Stimulated activated CD4-positive, alpha-beta T cell treated with anti-CD3 and anti-CD28 coated beads, Interleukin-2, amount 100 ng/mL, for 4 hours (primary cell): ENCODE measurements around the gene CDK5R1.
"Not testable (repeated sequence)": the region's sequence is repeated elsewhere in the genome, so short reads cannot be mapped to it uniquely, and the experiment has no call there.

Experiments used
- DNase-seq: peaks from one replicate; pipeline ENCODE4 v3.0.0-alpha.2; 2020; ENCODE audit warnings: low read depth

The CDK5R1 gene

GRCh38 chr17:32486701-32487472 lies at the start of gene CDK5R1:
Gene CDK5R1, plus strand, starts transcription at chr17:32486993. Its CDS starts 628 bp downstream, at chr17:32487621.
- DNase-seq, result peak; percentile 44

- no peak for DNase-seq
These were observed 46.1 kb upstream of the CDK5R1 start for GRCh38 chr17:32440722-32441121.

GRCh38 chr17:32441886-32442285 lies 44.9 kb upstream of the CDK5R1 start:
- DNase-seq, result no peak

DNA sequence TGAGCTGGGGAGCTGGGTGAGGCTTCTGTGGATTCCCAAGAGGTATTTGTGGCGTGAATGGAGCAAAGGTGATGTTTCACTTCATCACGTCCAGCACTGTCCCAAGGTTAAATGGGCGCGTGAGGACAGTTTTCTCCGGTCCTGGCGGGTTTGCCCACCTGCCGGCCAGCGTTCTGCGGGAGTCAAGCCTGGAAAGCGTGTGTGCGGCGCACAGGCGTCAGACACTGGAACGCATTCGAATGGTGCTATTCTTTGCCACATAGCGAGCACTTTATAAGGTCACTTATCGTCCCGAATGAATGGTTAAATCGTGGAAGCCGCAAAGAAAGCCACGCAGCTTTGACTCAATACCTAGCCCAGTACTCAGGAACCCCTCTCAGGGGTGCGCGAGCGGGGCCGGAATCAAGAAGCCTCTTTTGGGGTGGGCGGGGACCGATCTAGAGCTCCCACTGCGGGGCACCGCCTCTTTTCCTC lies 42.9 kb upstream of the CDK5R1 start:
- no peak for DNase-seq

DNA sequence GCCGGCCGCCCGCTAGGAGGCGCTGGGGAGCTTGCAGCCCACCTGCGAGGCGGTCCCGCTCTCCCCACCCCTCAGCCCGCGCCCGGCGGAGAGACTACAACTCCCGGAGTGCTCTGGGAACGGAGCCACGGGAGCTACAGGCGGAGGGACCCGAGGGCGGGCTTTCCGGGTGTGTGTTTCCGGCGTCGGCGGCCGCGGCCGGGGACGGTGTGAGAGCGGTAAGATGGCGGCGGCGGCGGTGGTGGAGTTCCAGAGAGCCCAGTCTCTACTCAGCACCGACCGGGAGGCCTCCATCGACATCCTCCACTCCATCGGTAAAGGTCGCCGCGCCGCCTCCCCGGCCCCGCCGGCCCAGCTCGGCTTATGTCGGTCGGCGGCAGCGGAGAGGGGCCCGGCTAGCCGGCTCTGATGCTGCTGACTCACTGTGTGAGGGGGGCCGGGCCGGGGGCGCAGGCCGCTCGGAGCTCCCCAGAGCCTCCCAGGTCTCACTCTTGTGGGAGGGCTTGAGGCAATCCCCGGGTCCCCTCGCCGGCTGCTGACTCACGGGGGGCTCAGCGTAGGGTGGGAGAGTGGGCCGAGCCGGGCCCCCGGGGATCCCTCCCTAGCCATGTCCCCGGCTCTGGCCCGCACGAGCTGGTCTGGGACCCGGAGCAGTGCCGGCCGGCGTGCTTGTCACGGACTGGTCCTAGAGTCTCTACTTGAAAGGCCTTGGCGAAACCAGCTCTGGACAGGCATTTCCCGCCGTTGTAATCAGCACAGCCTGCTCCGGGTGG lies 42.3 kb upstream of the CDK5R1 start, which contains the start of gene PSMD11:
TSS of gene PSMD11 (plus strand) at position 210 of the 773 bp plus-strand sequence. CDS start at position 224, 14 bp downstream.
- DNase-seq, result peak; percentile 99

- DNase-seq, result peak; percentile 24
These were observed 41.7 kb upstream of the CDK5R1 start for GRCh38 chr17:32445074-32445415.

DNA sequence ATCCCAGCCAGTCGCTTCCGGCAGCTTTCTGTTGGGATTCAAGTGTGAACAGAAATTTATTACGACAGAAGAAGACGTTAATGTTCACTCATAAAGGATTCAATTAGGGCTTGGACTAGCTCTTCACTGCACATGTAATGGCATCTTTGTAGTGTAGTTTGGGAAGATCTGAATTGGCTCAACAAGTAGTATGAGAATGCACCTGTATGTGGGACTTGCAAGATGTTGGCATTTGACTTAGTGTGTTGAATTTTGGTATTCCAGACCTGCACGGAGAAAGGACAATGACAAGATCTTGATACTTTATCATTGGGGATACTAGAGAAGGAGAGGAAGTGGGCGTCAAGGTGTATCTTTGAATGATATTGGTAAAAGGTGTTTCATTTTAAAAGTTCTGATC lies 41.3 kb upstream of the CDK5R1 start:
- DNase-seq, result no peak

DNA sequence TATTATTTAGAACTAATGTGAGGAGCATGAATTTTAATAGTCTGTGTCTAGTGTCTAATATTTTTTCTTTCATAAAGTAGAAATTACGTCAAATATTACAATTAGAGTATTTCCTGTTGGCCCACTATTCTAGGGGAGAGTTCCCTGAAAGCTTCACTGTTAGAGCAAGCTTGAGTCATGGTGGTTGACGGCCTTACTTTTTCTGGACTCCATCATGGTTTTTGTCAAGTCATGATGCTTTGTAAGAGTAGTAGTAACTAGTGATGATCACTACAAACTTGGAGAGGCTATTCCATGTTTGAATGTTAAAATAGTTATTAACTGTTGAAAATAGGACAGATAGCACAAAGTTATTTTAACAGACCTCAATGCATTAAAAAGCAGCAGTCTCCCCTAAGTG lies 40.8 kb upstream of the CDK5R1 start:
- no peak for DNase-seq

DNA sequence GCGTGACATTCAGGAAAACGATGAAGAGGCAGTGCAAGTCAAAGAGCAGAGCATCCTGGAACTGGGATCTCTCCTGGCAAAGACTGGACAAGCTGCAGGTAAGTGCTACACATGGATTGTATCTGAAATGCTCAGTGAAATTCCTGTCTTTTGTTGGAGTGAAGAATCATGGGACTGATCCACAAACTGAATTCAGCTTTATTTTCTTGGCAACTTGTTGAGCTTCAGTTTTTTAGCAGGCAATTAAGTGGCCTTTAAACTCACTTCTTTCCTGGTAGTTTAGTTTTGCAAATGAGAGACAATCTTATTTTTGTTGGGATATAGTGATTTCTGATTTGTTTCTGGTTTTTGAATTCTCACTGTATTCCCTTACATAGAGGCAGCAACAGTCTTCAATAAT lies 39.8 kb upstream of the CDK5R1 start:
- DNase-seq, result no peak

- no peak for DNase-seq
These were observed 36.8 kb upstream of the CDK5R1 start for GRCh38 chr17:32449963-32450362.

GRCh38 chr17:32450379-32450778 lies 36.4 kb upstream of the CDK5R1 start:
- not testable (repeated sequence) for DNase-seq

DNA sequence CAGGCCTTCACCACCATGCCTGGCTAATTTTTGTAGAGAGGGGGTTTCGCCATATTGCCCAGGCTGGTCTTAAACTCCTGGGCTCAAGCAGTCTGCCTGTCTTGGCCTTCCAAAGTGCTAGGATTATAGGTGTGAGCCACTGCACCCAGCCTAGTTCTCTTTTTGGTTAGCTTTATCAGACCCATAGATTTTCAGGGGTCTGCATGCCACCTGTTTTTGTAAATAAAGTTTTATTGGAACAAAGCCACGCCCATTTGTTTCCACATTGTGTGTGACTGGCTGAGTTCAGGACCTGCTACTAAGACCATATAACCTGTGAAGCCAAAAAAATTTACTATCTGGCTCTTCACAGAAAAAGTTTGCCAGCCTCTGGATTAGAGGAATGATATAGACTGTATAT lies 34.9 kb upstream of the CDK5R1 start:
- no peak for DNase-seq

GRCh38 chr17:32452281-32452680 lies 34.5 kb upstream of the CDK5R1 start:
- no peak for DNase-seq

- DNase-seq, result no peak
These were observed 33.4 kb upstream of the CDK5R1 start for GRCh38 chr17:32453370-32453769.

- DNase-seq, result no peak
These were observed 28.4 kb upstream of the CDK5R1 start for GRCh38 chr17:32458371-32458770.

GRCh38 chr17:32460054-32460453 lies 26.7 kb upstream of the CDK5R1 start:
- no peak for DNase-seq

- no peak for DNase-seq
These were observed 25.3 kb upstream of the CDK5R1 start for GRCh38 chr17:32461498-32461852.

DNA sequence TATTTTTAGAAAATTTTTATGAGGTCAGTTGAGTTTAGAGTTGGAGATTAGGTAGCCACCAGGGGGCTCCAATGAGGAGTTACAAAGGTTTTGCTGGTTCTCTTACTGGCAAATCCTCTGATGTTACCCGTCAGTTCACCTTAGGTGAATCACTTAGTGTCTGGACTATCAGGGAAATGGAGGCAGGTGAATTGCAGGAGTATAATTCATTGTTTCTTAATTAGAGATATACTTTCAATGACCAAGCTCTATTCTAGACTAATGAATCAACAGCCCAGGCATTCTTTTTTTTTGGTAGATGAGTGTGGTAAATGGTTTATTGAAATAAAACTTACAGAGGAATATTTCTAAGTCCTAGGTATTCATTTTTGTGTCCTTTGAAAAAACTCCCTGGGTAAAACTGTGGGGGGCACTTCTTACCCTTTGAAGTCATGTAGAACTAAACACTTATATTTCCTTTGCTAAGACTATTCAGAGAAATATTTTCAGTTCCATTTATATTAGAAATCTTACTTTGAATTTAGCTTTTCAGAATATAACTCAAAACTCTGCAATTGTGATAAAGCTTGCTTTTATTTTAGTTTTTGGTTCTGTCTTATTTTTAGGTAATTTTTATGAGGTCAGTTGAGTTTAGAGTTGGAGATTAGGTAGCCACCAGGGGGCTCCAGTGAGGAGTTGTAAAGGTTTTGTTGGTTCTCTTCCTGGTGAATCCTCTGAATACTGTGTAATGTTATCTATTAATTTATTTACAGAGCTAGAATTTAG lies 24.8 kb upstream of the CDK5R1 start:
- DNase-seq, result peak; percentile 53

- no peak for DNase-seq
These were observed 23.5 kb upstream of the CDK5R1 start for GRCh38 chr17:32463304-32463703.

GRCh38 chr17:32464374-32464773 lies 22.4 kb upstream of the CDK5R1 start:
- no peak for DNase-seq

GRCh38 chr17:32467949-32468348 lies 18.8 kb upstream of the CDK5R1 start:
- no peak for DNase-seq

DNA sequence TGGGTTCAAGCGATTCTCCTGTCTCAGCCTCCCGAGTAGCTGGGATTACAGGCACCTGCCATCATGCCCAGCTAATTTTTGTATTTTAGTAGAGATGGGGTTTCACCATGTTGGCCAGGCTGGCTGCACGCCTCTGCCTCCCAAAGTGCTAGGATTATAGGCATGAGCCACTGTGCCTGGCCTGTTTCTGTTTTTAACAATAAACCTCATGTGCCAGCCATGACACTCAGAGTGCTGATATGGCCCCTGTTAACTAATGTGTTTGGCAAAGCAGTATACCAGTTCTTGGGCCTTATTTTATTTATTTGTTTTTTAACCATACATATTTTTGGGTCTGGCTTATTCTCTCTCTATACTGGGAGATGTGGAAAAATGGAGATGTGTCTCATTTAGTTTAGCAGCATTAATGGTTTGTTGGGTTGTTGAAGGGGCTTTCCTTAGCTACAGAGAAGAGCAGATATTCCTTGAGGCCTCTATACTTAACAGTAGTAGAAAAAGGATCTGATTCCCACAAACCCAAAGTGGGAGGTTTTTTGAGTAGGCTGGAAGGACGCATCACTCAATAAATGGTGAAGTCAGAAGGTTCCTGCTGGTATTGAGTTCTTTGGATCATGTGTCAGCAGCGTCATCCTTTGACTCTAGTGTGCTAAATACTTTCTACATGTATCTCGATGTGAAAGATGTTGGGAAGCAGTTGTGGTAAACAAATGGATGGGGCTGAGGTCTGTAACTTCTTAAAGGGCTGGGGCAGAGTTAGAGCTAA lies 16.2 kb upstream of the CDK5R1 start:
- DNase-seq, result no peak
